Epithelial cell of esophagus (primary cell): ENCODE results near the gene GALNT15.

Experiments
- DNase-seq: peaks from one replicate; pipeline ENCODE4 v3.0.0; 2010; ENCODE audit warnings: low read depth
- H3K4me3 ChIP-seq: 2 replicates; pipeline ENCODE4 v1.5.1; 2011; ENCODE audit warnings: mild to moderate bottlenecking, low read length, control low read depth
- CTCF ChIP-seq: IDR thresholded peaks from 2 replicates; pipeline ENCODE4 v1.5.1; 2011; ENCODE audit warnings: low read depth, mild to moderate bottlenecking, low read length, control low read depth, inconsistent platforms; ENCODE audit not compliant: insufficient read depth; ENCODE audit errors: missing control alignments

The GALNT15 gene

GRCh38 chr3:16151109-16151508 is 23.4 kb upstream of the GALNT15 start:
- peak; percentile 69 for DNase-seq
- H3K4me3 ChIP-seq = no peak overlapping the region
- no peak for TF ChIP-seq CTCF

GRCh38 chr3:16168211-16168610 is 6.3 kb upstream of the GALNT15 start:
- no peak for TF ChIP-seq CTCF
- H3K4me3 ChIP-seq = no peak overlapping the region
- no peak for DNase-seq

DNA sequence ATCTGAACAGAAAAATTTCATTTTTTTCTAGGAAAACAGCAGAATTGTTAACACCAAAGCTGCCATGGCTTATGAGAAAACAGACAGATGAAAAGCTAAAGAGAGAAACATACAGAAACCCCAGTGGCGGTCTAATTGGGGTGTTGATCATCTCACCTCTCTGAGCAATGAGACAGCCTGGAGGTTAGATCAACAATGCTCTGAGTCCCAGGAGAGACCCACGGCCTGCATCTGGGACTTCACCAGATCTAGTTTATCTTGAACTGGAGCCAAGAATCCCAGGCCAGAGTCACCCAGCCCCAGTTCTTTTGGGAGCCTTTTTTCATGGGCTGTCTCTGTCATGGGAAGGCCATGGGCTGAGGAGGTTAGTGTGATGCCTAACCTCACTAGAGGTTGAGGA is 3.5 kb upstream of the GALNT15 start:
- DNase-seq = no peak
- no peak overlapping the region for H3K4me3 ChIP-seq
- no peak for TF ChIP-seq CTCF

DNA sequence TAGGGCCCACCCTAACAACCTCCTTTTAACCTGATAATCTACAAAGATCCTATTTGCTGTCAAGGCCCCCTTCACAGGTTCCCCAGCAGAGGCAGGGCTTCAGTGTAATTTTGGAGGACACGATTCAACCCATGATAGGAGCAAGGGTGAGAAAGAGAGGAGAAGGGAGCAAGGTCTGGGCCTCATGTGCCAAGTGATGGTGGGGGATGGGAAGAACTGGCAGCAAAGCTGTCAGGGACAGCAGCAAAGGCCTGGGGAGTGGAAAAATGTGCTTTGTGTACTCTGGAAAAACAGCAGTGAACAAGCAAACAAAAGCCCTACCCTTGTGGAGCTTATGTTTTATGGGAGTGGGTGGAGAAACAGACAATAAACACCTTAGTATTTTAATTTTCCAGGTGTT is 2.7 kb upstream of the GALNT15 start:
- H3K4me3 ChIP-seq = no peak overlapping the region
- TF ChIP-seq CTCF = no peak
- DNase-seq = no peak

DNA sequence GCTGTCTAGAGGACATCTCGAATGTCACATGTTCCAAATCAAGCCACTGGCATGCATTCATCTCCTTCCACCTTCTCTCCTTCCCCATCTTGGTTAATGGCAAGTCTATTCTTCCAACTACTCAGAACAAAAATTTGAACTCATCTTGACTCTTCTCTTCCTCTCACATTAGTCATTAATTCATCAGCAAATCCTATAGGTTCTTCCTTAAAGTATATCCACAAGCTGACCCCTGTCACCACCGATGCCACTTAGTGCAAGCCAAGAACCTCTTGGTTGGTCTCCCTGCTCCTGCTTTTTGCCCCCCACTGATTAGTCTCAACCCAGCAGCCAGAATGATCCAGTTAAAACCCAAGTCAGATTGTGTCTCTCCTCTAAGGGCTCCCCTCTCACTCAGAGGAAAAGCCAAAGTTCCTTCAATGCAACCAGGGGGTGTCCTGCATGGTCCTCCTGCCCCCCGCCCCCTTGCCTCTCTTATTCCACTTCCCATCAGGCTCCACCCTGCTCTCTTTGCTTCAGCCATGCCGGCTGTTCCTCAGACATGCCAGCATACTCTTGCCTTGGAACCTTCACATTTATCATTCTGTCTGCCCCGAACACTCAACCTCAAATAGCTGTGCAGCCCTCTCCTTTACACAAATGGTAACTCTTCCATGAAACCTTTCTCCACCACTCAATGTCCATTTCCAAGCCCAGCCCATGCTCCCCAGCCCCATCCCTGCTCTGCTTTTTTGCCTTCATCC is 1.0 kb upstream of the GALNT15 start:
- TF ChIP-seq CTCF = no peak
- no peak for DNase-seq

GRCh38 chr3:16174026-16174355 is 489 bp upstream of the GALNT15 start:
- no peak for TF ChIP-seq CTCF
- DNase-seq = no peak
- H3K4me3 ChIP-seq = no peak overlapping the region

More for the DNA sequence above, 1.0 kb upstream of the GALNT15 start:
- no peak overlapping the region for H3K4me3 ChIP-seq

GRCh38 chr3:16174976-16175901 is 759 bp downstream of the GALNT15 start:
- no peak overlapping the region for H3K4me3 ChIP-seq
- TF ChIP-seq CTCF = no peak
- DNase-seq = no peak
